WTC11 (cell line): ENCODE results near the gene SEMA6B. TPM values are rescaled to one million over a fixed set of nuclear protein-coding genes. Genes with fewer than 3 reads are reported as not detected.

Experiments
- ATAC-seq: fragments of 200-7000 bp; cut with Tn5 transposase; 2 replicates; pipeline ENCODE4 v1.10.0; 2021; ENCODE audit warnings: mild to moderate bottlenecking, moderate library complexity
- CTCF ChIA-PET: fragments of 300-600 bp; sonication (Branson Sonifier 250); formaldehyde crosslinking; loops from one replicate; lab custom pipeline; 2021; ENCODE audit warnings: antibody characterized with exemption; lab: Charles Lee
- POLR2A ChIA-PET: fragments of 350-600 bp; sonication (Branson Sonifier 250); formaldehyde crosslinking; loops from one replicate; lab custom pipeline; 2021; ENCODE audit warnings: antibody characterized with exemption; lab: Charles Lee
- DNase-seq: peaks from one replicate; pipeline ENCODE4 v3.0.0; 2021; ENCODE audit warnings: low spot score
- H3K27ac Mint-ChIP-seq: 2 replicates; pipeline ENCODE4 v1.8.0; 2021; ENCODE audit warnings: mixed read lengths
- H3K27me3 Mint-ChIP-seq: 2 replicates; pipeline ENCODE4 v1.8.0; 2021; ENCODE audit warnings: low read depth, mild to moderate bottlenecking, moderate library complexity, mixed read lengths
- H3K36me3 Mint-ChIP-seq: 2 replicates; pipeline ENCODE4 v1.8.0; 2021; ENCODE audit warnings: mixed read lengths
- H3K4me1 Mint-ChIP-seq: 2 replicates; pipeline ENCODE4 v1.8.0; 2022; ENCODE audit warnings: mixed read lengths
- H3K4me3 Mint-ChIP-seq: 2 replicates; pipeline ENCODE4 v1.8.0; 2021; ENCODE audit warnings: mild to moderate bottlenecking, moderate library complexity, mixed read lengths
- H3K9me3 Mint-ChIP-seq: 2 replicates; pipeline ENCODE4 v1.8.0; 2021; ENCODE audit warnings: mixed read lengths
- AFF4 ChIP-seq: sonication (generic); formaldehyde crosslinking; IDR thresholded peaks from 2 replicates; pipeline ENCODE4 v1.8.1; 2023; ENCODE audit warnings: mild to moderate bottlenecking, missing genetic modification reagents, borderline replicate concordance
- ELF4 ChIP-seq: sonication (generic); formaldehyde crosslinking; IDR thresholded peaks from 2 replicates; pipeline ENCODE4 v1.8.1; 2022; ENCODE audit warnings: low read depth, mild to moderate bottlenecking, moderate library complexity, missing genetic modification reagents
- EMX1 ChIP-seq: fragments of 250-450 bp; sonication (Bioruptor Pico); IDR thresholded peaks from 2 replicates; pipeline ENCODE4 v1.8.0; 2021; ENCODE audit warnings: mild to moderate bottlenecking
- FOXP1 ChIP-seq: sonication (generic); formaldehyde crosslinking; IDR thresholded peaks from 2 replicates; pipeline ENCODE4 v1.8.0; 2022; ENCODE audit warnings: missing genetic modification reagents, mild to moderate bottlenecking, moderate library complexity, borderline replicate concordance
- FOXP4 ChIP-seq: sonication (generic); formaldehyde crosslinking; IDR thresholded peaks from 2 replicates; pipeline ENCODE4 v1.8.0; 2022; ENCODE audit warnings: mild to moderate bottlenecking, missing genetic modification reagents
- MAX ChIP-seq: sonication (generic); formaldehyde crosslinking; IDR thresholded peaks from 2 replicates; pipeline ENCODE4 v1.8.0; 2022; ENCODE audit warnings: mild to moderate bottlenecking, missing genetic modification reagents
- MLX ChIP-seq: sonication (generic); formaldehyde crosslinking; IDR thresholded peaks from 2 replicates; pipeline ENCODE4 v1.8.1; 2023; ENCODE audit warnings: mild to moderate bottlenecking, missing genetic modification reagents, moderate library complexity
- MXD4 ChIP-seq: fragments of 250-450 bp; sonication (Bioruptor Pico); IDR thresholded peaks from 2 replicates; pipeline ENCODE4 v1.8.0; 2021; ENCODE audit warnings: mild to moderate bottlenecking, moderate library complexity, borderline replicate concordance
- MYBL2 ChIP-seq: sonication (generic); formaldehyde crosslinking; IDR thresholded peaks from 2 replicates; pipeline ENCODE4 v1.8.1; 2023; ENCODE audit warnings: mild to moderate bottlenecking, moderate library complexity, missing genetic modification reagents
- RELA ChIP-seq: sonication (generic); formaldehyde crosslinking; IDR thresholded peaks from 2 replicates; pipeline ENCODE4 v1.8.1; 2022; ENCODE audit warnings: missing genetic modification reagents, mild to moderate bottlenecking, borderline replicate concordance
- RORB ChIP-seq: fragments of 250-450 bp; sonication (Bioruptor Pico); IDR thresholded peaks from 2 replicates; pipeline ENCODE4 v1.9.0; 2021; ENCODE audit warnings: mild to moderate bottlenecking
- SMAD3 ChIP-seq: sonication (generic); formaldehyde crosslinking; IDR thresholded peaks from 2 replicates; pipeline ENCODE4 v1.8.0; 2022; ENCODE audit warnings: missing genetic modification reagents, mild to moderate bottlenecking, borderline replicate concordance
- SP1 ChIP-seq: sonication (generic); formaldehyde crosslinking; conservative IDR thresholded peaks from 2 replicates; pipeline ENCODE4 v1.8.1; 2022; ENCODE audit warnings: missing genetic modification reagents
- TCF7 ChIP-seq: sonication (generic); formaldehyde crosslinking; IDR thresholded peaks from 2 replicates; pipeline ENCODE4 v1.8.0; 2022; ENCODE audit warnings: mild to moderate bottlenecking, low read depth, missing genetic modification reagents, moderate library complexity
- ZNF121 ChIP-seq: sonication (generic); formaldehyde crosslinking; IDR thresholded peaks from 2 replicates; pipeline ENCODE4 v1.8.0; 2023; ENCODE audit warnings: missing genetic modification reagents
- ZNF232 ChIP-seq: sonication (generic); formaldehyde crosslinking; IDR thresholded peaks from 2 replicates; pipeline ENCODE4 v1.8.0; 2022; ENCODE audit warnings: mild to moderate bottlenecking, missing genetic modification reagents
- ZNF396 ChIP-seq: fragments of 250-450 bp; sonication (Bioruptor Pico); IDR thresholded peaks from 2 replicates; pipeline ENCODE4 v1.8.0; 2021; ENCODE audit warnings: mild to moderate bottlenecking, moderate library complexity, borderline replicate concordance
- total RNA-seq: library from RNA; stranded (reverse); gene quantifications from 3 replicates; pipeline ENCODE4 v1.2.3, GENCODE V29; 2021
- TF ChIP-seq, protein P1 (sequence below): fragments of 250-450 bp; sonication (Bioruptor Pico); IDR thresholded peaks from 2 replicates; pipeline ENCODE4 v1.9.0; 2021; ENCODE audit warnings: mild to moderate bottlenecking
- TF ChIP-seq, protein P2 (sequence below): sonication (generic); formaldehyde crosslinking; IDR thresholded peaks from 2 replicates; pipeline ENCODE4 v1.8.1; 2023; ENCODE audit warnings: mild to moderate bottlenecking, moderate library complexity, missing genetic modification reagents

SEMA6B gene
- total RNA-seq, 1 experiment from 2014 or later, result 45.1 TPM

GRCh38 chr19:4594201-4594600, 34.7 kb upstream of the SEMA6B start:
- no peak for DNase-seq
- peaks cover 65% of the 10 kb centered on the region for H3K27me3 Mint-ChIP-seq
- H3K27ac Mint-ChIP-seq, result no peak overlapping the region
- ChIA-PET CTCF (interaction anchor here (0.8 to 1.5 kb wide), 4 partner anchors 14 to 327 kb away, joined by 3 to 6 read pairs (median 4); no protein-coding TSS in a partner anchor), POLR2A (no interaction called here)
- no peaks in the 10 kb centered on the region for H3K36me3 Mint-ChIP-seq
- TF ChIP-seq EMX1 (CRISPR knock-in tag), result no peak
- TF ChIP-seq AFF4, result no peak
- TF ChIP-seq MLX (CRISPR knock-in tag), result no peak
- TF ChIP-seq MAX (CRISPR knock-in tag), result no peak
- TF ChIP-seq TCF7 (CRISPR knock-in tag), result no peak
- no peak for TF ChIP-seq FOXP1 (CRISPR knock-in tag)
- TF ChIP-seq ZNF232 (CRISPR knock-in tag), result no peak
- no peak for TF ChIP-seq RORB (CRISPR knock-in tag)
- no peak for TF ChIP-seq SP1 (CRISPR knock-in tag)
- TF ChIP-seq, all 79 proteins: peak for 0
- peaks cover 23% of the 10 kb centered on the region for H3K4me1 Mint-ChIP-seq
- no peak overlapping the region for H3K4me3 Mint-ChIP-seq
- no peak for ATAC-seq
- H3K9me3 Mint-ChIP-seq, result no peaks in the 10 kb centered on the region

DNA sequence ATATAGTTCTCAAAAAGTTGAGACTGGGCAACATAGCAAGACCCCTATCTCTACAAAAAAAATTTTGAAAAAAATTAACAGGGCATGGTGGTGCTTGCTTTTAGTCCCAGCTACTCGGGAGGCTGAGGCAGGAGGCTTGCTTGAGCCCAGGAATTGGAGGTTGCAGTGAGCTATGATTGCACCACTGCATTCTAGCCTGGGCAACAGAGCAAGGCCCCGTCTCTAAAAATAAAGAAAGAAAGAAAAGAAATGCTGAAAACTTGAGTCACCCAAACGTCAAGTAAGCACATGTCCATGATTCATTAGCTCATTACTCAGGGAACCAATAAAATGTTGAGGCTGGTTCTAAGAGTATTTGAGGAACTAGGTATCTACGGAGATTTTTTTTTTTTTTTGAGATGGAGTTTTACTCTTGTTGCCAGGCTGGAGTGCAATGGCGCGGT, 33.9 kb upstream of the SEMA6B start:
- CTCF ChIA-PET, result interaction anchor here (0.8 to 1.8 kb wide), 6 partner anchors 13 to 326 kb away, joined by 4 to 9 read pairs (median 6); no protein-coding TSS in a partner anchor

DNA sequence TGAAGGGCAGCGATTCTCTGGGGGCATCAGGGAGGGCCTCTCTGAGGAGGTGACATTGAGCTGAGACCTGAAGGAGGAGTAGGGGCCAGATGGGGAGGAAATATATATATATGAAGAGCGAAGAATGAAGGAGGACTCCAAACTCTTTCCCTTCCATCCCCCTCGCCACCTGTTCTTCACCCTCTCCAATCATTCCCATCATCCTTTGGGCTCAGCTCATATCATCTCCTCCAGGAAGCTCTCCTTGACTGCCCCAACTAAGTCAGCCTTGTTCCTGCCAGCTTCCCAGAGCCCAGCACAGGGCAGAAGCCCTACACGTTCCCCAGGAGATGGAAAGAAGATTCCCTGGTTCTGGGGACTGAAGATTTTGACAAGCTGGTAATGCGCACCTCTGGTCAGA, 33.0 kb upstream of the SEMA6B start:
- peaks cover 62% of the 10 kb centered on the region for H3K27me3 Mint-ChIP-seq
- POLR2A ChIA-PET, result no interaction called here
- no peak for DNase-seq
- TF ChIP-seq ZNF396 (CRISPR knock-in tag) (no peak), MYBL2 (no peak), RELA (CRISPR knock-in tag) (no peak), ELF4 (CRISPR knock-in tag) (no peak), SP1 (CRISPR knock-in tag) (no peak), MXD4 (CRISPR knock-in tag) (no peak), FOXP4 (no peak)
- TF ChIP-seq, protein P1, sequence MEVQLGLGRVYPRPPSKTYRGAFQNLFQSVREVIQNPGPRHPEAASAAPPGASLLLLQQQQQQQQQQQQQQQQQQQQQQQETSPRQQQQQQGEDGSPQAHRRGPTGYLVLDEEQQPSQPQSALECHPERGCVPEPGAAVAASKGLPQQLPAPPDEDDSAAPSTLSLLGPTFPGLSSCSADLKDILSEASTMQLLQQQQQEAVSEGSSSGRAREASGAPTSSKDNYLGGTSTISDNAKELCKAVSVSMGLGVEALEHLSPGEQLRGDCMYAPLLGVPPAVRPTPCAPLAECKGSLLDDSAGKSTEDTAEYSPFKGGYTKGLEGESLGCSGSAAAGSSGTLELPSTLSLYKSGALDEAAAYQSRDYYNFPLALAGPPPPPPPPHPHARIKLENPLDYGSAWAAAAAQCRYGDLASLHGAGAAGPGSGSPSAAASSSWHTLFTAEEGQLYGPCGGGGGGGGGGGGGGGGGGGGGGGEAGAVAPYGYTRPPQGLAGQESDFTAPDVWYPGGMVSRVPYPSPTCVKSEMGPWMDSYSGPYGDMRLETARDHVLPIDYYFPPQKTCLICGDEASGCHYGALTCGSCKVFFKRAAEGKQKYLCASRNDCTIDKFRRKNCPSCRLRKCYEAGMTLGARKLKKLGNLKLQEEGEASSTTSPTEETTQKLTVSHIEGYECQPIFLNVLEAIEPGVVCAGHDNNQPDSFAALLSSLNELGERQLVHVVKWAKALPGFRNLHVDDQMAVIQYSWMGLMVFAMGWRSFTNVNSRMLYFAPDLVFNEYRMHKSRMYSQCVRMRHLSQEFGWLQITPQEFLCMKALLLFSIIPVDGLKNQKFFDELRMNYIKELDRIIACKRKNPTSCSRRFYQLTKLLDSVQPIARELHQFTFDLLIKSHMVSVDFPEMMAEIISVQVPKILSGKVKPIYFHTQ, result no peak
- TF ChIP-seq, protein P2, sequence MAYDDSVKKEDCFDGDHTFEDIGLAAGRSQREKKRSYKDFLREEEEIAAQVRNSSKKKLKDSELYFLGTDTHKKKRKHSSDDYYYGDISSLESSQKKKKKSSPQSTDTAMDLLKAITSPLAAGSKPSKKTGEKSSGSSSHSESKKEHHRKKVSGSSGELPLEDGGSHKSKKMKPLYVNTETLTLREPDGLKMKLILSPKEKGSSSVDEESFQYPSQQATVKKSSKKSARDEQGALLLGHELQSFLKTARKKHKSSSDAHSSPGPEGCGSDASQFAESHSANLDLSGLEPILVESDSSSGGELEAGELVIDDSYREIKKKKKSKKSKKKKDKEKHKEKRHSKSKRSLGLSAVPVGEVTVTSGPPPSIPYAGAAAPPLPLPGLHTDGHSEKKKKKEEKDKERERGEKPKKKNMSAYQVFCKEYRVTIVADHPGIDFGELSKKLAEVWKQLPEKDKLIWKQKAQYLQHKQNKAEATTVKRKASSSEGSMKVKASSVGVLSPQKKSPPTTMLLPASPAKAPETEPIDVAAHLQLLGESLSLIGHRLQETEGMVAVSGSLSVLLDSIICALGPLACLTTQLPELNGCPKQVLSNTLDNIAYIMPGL, result no peak

More for the DNA sequence above, 33.9 kb upstream of the SEMA6B start:
- no peaks in the 10 kb centered on the region for H3K36me3 Mint-ChIP-seq
- TF ChIP-seq SMAD3 (CRISPR knock-in tag) (no peak), ZNF121 (peak; percentile 68; the same call in 1 of the 2 replicates)
- no peak overlapping the region for H3K4me3 Mint-ChIP-seq
- no peaks in the 10 kb centered on the region for H3K9me3 Mint-ChIP-seq
- DNase-seq (no peak), ATAC-seq (no peak)
- no peak overlapping the region for H3K27ac Mint-ChIP-seq
- H3K4me1 Mint-ChIP-seq, result peaks cover 19% of the 10 kb centered on the region
- POLR2A ChIA-PET, result no interaction called here
- peaks cover 59% of the 10 kb centered on the region for H3K27me3 Mint-ChIP-seq

More for the DNA sequence above, 33.0 kb upstream of the SEMA6B start:
- Mint-ChIP-seq H3K27ac (no peak overlapping the region), H3K36me3 (no peaks in the 10 kb centered on the region), H3K4me1 (peaks cover 22% of the 10 kb centered on the region), H3K4me3 (no peak overlapping the region), H3K9me3 (no peaks in the 10 kb centered on the region)
- CTCF ChIA-PET, result interaction anchor here (1.0 to 1.8 kb wide), 8 partner anchors 12 to 325 kb away, joined by 3 to 10 read pairs (median 6); no protein-coding TSS in a partner anchor
- no peak for ATAC-seq
